ENCODE measurements around the gene ANGEL1. TPM values are rescaled to one million over a fixed set of nuclear protein-coding genes. Genes with fewer than 3 reads are reported as not detected.

The ANGEL1 gene
- total and polyA plus RNA-seq, 2 experiments from 2014 or later, result 5.3 to 31.6 TPM

DNA sequence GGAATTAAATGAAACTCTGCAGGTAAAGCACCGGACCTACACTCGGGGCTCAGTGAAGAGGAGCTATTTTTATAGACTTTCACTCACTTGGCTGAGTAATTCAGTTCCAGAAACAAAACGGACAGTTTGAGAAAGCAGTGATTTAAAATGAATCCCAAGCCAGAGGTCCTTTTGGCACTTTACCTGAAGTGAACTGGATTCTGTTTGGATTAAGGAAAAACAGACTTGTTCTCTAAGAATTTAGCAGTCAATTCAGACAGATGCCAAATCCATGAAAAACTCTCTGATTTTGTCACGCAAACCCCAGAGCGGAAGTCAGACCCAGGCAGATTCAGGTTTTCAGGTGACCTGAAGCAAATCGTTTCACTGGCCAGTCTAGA, 56.3 kb downstream of the ANGEL1 start (continued):
- TF ChIP-seq REST (IDR thresholded peaks at IDR 0.05; ENCODE audit: unreplicated experiment) (no peak), CREB1 (CRISPR knock-in tag; IDR thresholded peaks at IDR 0.05; ENCODE audit: low read depth) (no peak), EZH2 (IDR thresholded peaks at IDR 0.05; ENCODE audit: low read depth, unreplicated experiment) (no peak)

DNA sequence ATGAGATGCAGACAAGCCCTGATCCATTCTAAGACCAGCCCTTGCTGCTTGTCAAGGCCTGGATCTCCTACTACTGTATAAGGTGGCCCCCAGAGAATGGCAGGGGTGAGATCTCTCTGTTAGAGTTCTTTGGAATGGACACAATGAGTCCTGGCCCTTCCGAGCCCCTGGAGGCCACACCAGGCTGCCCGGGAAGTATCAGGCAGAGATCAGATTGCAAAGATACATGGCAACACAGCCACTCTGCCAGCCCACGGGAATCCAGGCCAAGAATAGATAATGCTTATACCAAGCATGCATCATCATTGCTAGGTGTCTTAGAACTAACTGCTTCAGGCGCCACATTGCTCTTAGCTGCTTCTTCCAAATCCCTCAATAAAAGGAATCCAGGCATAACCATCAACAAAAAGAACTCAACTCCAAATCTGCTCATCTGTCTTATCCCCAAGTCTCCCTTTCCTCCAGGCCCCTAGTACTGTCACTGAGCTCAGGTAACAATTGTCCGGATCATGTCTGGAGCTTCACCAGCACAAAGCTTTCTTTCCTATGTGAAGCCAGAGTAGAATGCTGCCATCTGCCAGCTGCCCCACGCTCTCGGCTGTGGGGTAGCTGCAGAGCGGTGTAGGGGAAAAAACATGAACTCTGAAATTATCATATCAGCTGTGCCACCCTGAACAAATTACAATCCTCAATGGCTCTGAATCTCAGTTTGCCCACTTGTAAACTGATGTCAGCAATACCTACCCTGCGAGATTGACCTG, 56.9 kb downstream of the ANGEL1 start:
- no peak overlapping the region for H3K27ac ChIP-seq (ENCODE audit: low read depth)
- Mint-ChIP-seq H3K27me3 (ENCODE audit: insufficient read depth, low read depth, poor library complexity) (peaks cover 15% of the 10 kb centered on the region), H3K36me3 (ENCODE audit: low read depth) (no peaks in the 10 kb centered on the region), H3K4me3 (no peak overlapping the region), H3K4me1 (peaks cover 3% of the 10 kb centered on the region; the same call in 2 of the 3 replicates), H3K9me3 (no peaks in the 10 kb centered on the region; the same call in 2 of the 3 replicates), H3K27ac (no peak overlapping the region)
- TF ChIP-seq EZH2phosphoT487 (IDR thresholded peaks at IDR 0.05; ENCODE audit: unreplicated experiment), result no peak
- TF ChIP-seq POLR2AphosphoS5 (IDR thresholded peaks at IDR 0.05; ENCODE audit: low read depth), result no peak
- TF ChIP-seq ZNF114 (CRISPR knock-in tag; IDR thresholded peaks at IDR 0.05), result no peak
- DNase-seq (ENCODE audit: low spot score) (no peak), ATAC-seq (no peak)
- H3K36me3 ChIP-seq (ENCODE audit: insufficient read depth), result no peaks in the 10 kb centered on the region
- no peaks in the 10 kb centered on the region for H4K20me1 ChIP-seq (replicated peaks; ENCODE audit: insufficient read depth)
- no peaks in the 10 kb centered on the region for H3K79me2 ChIP-seq (replicated peaks; ENCODE audit: insufficient read depth)
- no peak overlapping the region for H2AFZ ChIP-seq
- peaks cover 6% of the 10 kb centered on the region; the same call in 1 of the 2 replicates for H3K4me1 ChIP-seq (ENCODE audit: insufficient read depth)
- H3K9me2 ChIP-seq (ENCODE audit: insufficient read depth), result no peaks in the 10 kb centered on the region
- H3K27me3 ChIP-seq (ENCODE audit: insufficient read depth), result peaks cover 34% of the 10 kb centered on the region
- no peak overlapping the region for H3K4me3 ChIP-seq
- no peak overlapping the region for H3K4me2 ChIP-seq
- H3F3A ChIP-seq (replicated peaks; ENCODE audit: low read depth), result no peaks in the 10 kb centered on the region

- no peaks in the 10 kb centered on the region for H3K36me3 Mint-ChIP-seq (ENCODE audit: low read depth)
- no peaks in the 10 kb centered on the region for H3K79me2 ChIP-seq (replicated peaks; ENCODE audit: insufficient read depth)
- no peak overlapping the region for H2AFZ ChIP-seq
- H3K27me3 Mint-ChIP-seq (ENCODE audit: insufficient read depth, low read depth, poor library complexity), result peaks cover 4% of the 10 kb centered on the region
- no peaks in the 10 kb centered on the region for H3K4me1 ChIP-seq (ENCODE audit: insufficient read depth)
- no peaks in the 10 kb centered on the region; the same call in 2 of the 3 replicates for H3K9me3 Mint-ChIP-seq
- H3F3A ChIP-seq (replicated peaks; ENCODE audit: low read depth), result no peaks in the 10 kb centered on the region
- DNase-seq (ENCODE audit: low spot score) (no peak), ATAC-seq (no peak)
- TF ChIP-seq EZH2 (IDR thresholded peaks at IDR 0.05; ENCODE audit: low read depth, unreplicated experiment) (no peak), EZH2phosphoT487 (IDR thresholded peaks at IDR 0.05; ENCODE audit: unreplicated experiment) (no peak), CREB1 (CRISPR knock-in tag; IDR thresholded peaks at IDR 0.05; ENCODE audit: low read depth) (no peak), ZNF114 (CRISPR knock-in tag; IDR thresholded peaks at IDR 0.05) (no peak)
- H3K27ac Mint-ChIP-seq, result no peak overlapping the region
- H3K4me3 Mint-ChIP-seq, result no peak overlapping the region
- no peaks in the 10 kb centered on the region for H3K36me3 ChIP-seq (ENCODE audit: insufficient read depth)
- H3K9me2 ChIP-seq (ENCODE audit: insufficient read depth), result no peaks in the 10 kb centered on the region
- H4K20me1 ChIP-seq (replicated peaks; ENCODE audit: insufficient read depth), result no peaks in the 10 kb centered on the region
- H3K27ac ChIP-seq (ENCODE audit: low read depth), result no peak overlapping the region
- no peak overlapping the region for H3K4me3 ChIP-seq
- H3K27me3 ChIP-seq (ENCODE audit: insufficient read depth), result peaks cover 22% of the 10 kb centered on the region
- no peak overlapping the region for H3K4me2 ChIP-seq
- no peaks in the 10 kb centered on the region for H3K4me1 Mint-ChIP-seq
These were observed 58.1 kb downstream of the ANGEL1 start for GRCh38 chr14:76754586-76754985.
